Measurements from ENCODE around the gene SNAP47.
A peak's percentile ranks its signal among the peaks of the same experiment; 100 is the strongest.
"Not testable (repeated sequence)": the region's sequence is repeated elsewhere in the genome, so short reads cannot be mapped to it uniquely, and the experiment has no call there.

The SNAP47 gene

GRCh38 chr1:227734856-227735538 is at the start of gene SNAP47, which contains the start of gene JMJD4:
TSS of gene SNAP47 (plus strand) at chr1:227735435. CDS start at chr1:227747737, 12,302 bp downstream.
TSS of gene JMJD4 (minus strand) at chr1:227735302. CDS start at chr1:227735273, 29 bp downstream.
- DNase-seq (ENCODE audit: low read depth in 2 of 2) = peak; percentile 86 to 88

GRCh38 chr1:227685807-227686206 is 49.4 kb upstream of the SNAP47 start:
- DNase-seq (ENCODE audit: low read depth in 2 of 2) = no peak

- DNase-seq (ENCODE audit: low read depth in 2 of 2) = no peak
These were observed 37.8 kb upstream of the SNAP47 start for GRCh38 chr1:227697321-227697864.

GRCh38 chr1:227701631-227702030 is 33.6 kb upstream of the SNAP47 start:
- not testable (repeated sequence) for DNase-seq (ENCODE audit: low read depth in 2 of 2)

GRCh38 chr1:227707846-227708245 is 27.4 kb upstream of the SNAP47 start:
- no peak for DNase-seq (ENCODE audit: low read depth in 2 of 2)

- no peak for DNase-seq (ENCODE audit: low read depth in 2 of 2)
These were observed 25.8 kb upstream of the SNAP47 start for GRCh38 chr1:227709451-227709850.

GRCh38 chr1:227710474-227710873 is 24.8 kb upstream of the SNAP47 start:
- not testable (repeated sequence) for DNase-seq (ENCODE audit: low read depth in 2 of 2)

- DNase-seq (ENCODE audit: low read depth in 2 of 2) = no peak
These were observed 22.6 kb upstream of the SNAP47 start for GRCh38 chr1:227712648-227713047.

- no peak for DNase-seq (ENCODE audit: low read depth in 2 of 2)
These were observed 16.3 kb upstream of the SNAP47 start for GRCh38 chr1:227718932-227719331.

- DNase-seq (ENCODE audit: low read depth in 2 of 2) = no peak
These were observed 11.8 kb upstream of the SNAP47 start for GRCh38 chr1:227723474-227723873.

GRCh38 chr1:227725046-227725445 is 10.2 kb upstream of the SNAP47 start:
- no peak for DNase-seq (ENCODE audit: low read depth in 2 of 2)

GRCh38 chr1:227726318-227726717 is 8.9 kb upstream of the SNAP47 start:
- no peak for DNase-seq (ENCODE audit: low read depth in 2 of 2)

- no peak for DNase-seq (ENCODE audit: low read depth in 2 of 2)
These were observed 8.2 kb upstream of the SNAP47 start for GRCh38 chr1:227726924-227727599.

- DNase-seq (ENCODE audit: low read depth in 2 of 2) = peak; percentile 53 to 77
These were observed 7.0 kb upstream of the SNAP47 start for GRCh38 chr1:227728059-227728891.

- DNase-seq (ENCODE audit: low read depth in 2 of 2) = no peak
These were observed 6.4 kb upstream of the SNAP47 start for GRCh38 chr1:227728892-227729143.

GRCh38 chr1:227729144-227729880 is 5.9 kb upstream of the SNAP47 start:
- no peak for DNase-seq (ENCODE audit: low read depth in 2 of 2)

- DNase-seq (ENCODE audit: low read depth in 2 of 2) = peak in 1 of 2 donors; percentile 40
These were observed 5.2 kb upstream of the SNAP47 start for GRCh38 chr1:227729881-227730629.

- DNase-seq (ENCODE audit: low read depth in 2 of 2) = no peak
These were observed 4.5 kb upstream of the SNAP47 start for GRCh38 chr1:227730630-227731151.

- no peak for DNase-seq (ENCODE audit: low read depth in 2 of 2)
These were observed 4.0 kb upstream of the SNAP47 start for GRCh38 chr1:227731241-227731677.

Measured in stimulated activated CD4-positive, alpha-beta T cell treated with anti-CD3 and anti-CD28 coated beads, Interleukin-15, amount 100 ng/mL, for 48 hours (primary cell).